ENCODE measurements around the gene MET.

- TF ChIP-seq CTCF (IDR thresholded peaks at IDR 0.05), result no peak
- TF ChIP-seq POLR2A (IDR thresholded peaks at IDR 0.05), result no peak
Measured at GRCh38 chr7:116753130-116753529, 81.1 kb downstream of the MET start.
